ENCODE data around the gene EBI3.

DNA sequence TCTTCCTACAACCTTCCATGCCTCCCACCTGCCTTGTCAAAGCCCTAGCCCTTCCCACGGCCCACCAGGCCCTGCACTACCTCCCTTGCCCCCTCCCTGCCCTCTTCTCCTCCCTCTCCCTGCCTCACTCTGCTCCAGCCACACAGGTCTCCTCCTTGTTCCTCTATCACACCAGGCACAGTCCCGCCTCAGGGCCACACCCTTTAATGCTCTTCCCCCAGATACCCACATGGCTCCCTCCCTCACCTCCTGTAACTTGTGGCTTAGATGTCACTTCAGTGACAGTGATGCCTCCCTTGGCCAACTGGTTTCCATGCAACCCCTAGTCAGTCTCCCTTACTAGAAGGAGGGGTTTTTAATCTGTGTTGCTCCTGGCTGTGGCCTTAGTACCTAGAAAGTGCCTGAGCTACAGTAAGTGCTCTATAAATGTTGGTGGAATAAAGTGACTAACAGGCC lies 48.2 kb upstream of the EBI3 start:
- TF ChIP-seq TAF1 (IDR thresholded peaks at IDR 0.05; ENCODE audit: low read depth): no peak
- TF ChIP-seq, protein P1, sequence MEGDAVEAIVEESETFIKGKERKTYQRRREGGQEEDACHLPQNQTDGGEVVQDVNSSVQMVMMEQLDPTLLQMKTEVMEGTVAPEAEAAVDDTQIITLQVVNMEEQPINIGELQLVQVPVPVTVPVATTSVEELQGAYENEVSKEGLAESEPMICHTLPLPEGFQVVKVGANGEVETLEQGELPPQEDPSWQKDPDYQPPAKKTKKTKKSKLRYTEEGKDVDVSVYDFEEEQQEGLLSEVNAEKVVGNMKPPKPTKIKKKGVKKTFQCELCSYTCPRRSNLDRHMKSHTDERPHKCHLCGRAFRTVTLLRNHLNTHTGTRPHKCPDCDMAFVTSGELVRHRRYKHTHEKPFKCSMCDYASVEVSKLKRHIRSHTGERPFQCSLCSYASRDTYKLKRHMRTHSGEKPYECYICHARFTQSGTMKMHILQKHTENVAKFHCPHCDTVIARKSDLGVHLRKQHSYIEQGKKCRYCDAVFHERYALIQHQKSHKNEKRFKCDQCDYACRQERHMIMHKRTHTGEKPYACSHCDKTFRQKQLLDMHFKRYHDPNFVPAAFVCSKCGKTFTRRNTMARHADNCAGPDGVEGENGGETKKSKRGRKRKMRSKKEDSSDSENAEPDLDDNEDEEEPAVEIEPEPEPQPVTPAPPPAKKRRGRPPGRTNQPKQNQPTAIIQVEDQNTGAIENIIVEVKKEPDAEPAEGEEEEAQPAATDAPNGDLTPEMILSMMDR (IDR thresholded peaks at IDR 0.05; ENCODE audit: poor library complexity, severe bottlenecking): no peak
- TF ChIP-seq SMC3 (conservative IDR thresholded peaks at IDR 0.05; ENCODE audit: poor library complexity): no peak
- TF ChIP-seq EZH2 (IDR thresholded peaks at IDR 0.05; ENCODE audit: borderline replicate concordance, insufficient read depth, low read length, poor library complexity, severe bottlenecking): no peak
- TF ChIP-seq EP300 (conservative IDR thresholded peaks at IDR 0.05; ENCODE audit: poor library complexity, severe bottlenecking): no peak
- no peak for TF ChIP-seq MXI1 (conservative IDR thresholded peaks at IDR 0.05; ENCODE audit: poor library complexity, severe bottlenecking)
- TF ChIP-seq, protein P2, sequence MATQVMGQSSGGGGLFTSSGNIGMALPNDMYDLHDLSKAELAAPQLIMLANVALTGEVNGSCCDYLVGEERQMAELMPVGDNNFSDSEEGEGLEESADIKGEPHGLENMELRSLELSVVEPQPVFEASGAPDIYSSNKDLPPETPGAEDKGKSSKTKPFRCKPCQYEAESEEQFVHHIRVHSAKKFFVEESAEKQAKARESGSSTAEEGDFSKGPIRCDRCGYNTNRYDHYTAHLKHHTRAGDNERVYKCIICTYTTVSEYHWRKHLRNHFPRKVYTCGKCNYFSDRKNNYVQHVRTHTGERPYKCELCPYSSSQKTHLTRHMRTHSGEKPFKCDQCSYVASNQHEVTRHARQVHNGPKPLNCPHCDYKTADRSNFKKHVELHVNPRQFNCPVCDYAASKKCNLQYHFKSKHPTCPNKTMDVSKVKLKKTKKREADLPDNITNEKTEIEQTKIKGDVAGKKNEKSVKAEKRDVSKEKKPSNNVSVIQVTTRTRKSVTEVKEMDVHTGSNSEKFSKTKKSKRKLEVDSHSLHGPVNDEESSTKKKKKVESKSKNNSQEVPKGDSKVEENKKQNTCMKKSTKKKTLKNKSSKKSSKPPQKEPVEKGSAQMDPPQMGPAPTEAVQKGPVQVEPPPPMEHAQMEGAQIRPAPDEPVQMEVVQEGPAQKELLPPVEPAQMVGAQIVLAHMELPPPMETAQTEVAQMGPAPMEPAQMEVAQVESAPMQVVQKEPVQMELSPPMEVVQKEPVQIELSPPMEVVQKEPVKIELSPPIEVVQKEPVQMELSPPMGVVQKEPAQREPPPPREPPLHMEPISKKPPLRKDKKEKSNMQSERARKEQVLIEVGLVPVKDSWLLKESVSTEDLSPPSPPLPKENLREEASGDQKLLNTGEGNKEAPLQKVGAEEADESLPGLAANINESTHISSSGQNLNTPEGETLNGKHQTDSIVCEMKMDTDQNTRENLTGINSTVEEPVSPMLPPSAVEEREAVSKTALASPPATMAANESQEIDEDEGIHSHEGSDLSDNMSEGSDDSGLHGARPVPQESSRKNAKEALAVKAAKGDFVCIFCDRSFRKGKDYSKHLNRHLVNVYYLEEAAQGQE (IDR thresholded peaks at IDR 0.05; ENCODE audit: borderline replicate concordance): no peak
- TF ChIP-seq RAD21 (conservative IDR thresholded peaks at IDR 0.05): no peak
- no peak for TF ChIP-seq POLR2AphosphoS5 (IDR thresholded peaks at IDR 0.05)

All from neural cell (in vitro differentiated cells).